CD14-positive monocyte (primary cell): Measurements from ENCODE around the gene LIM2. TPM values are rescaled to one million over a fixed set of nuclear protein-coding genes. Genes with fewer than 3 reads are reported as not detected.

Source experiments
- DNase-seq, 3 donors: peaks; one replicate each; pipeline ENCODE4 v3.0.0-alpha.2; 2011 to 2022
- H2AFZ ChIP-seq: 2 replicates; pipeline ENCODE4 v1.6.0; 2012; ENCODE audit warnings: mild to moderate bottlenecking, low read depth, low read length, inconsistent platforms; ENCODE audit not compliant: insufficient read depth, poor library complexity, severe bottlenecking
- H3K27ac ChIP-seq, 2 donors: 1 replicate in 1 of 2; 2 replicates in 1 of 2; pipeline ENCODE4 v1.5.1; 2012 to 2013; ENCODE audit warnings: low read length in 2 of 2, control low read depth in 1 of 2, inconsistent platforms in 1 of 2, low read depth in 1 of 2, mild to moderate bottlenecking in 1 of 2
- H3K27me3 ChIP-seq, 2 donors: one replicate each; pipeline versions ENCODE4 v1.6.0 to v1.6.1; 2011 to 2013; ENCODE audit warnings: low read length in 2 of 2; ENCODE audit not compliant: control insufficient read depth in 2 of 2, insufficient read depth in 2 of 2
- H3K36me3 ChIP-seq, 2 donors: replicated peaks in 1 of 2; 1 replicate in 1 of 2; 2 replicates in 1 of 2; pipeline versions ENCODE4 v1.5.1 to v1.6.1; 2012 to 2013; ENCODE audit warnings: low read length in 2 of 2, control low read depth in 1 of 2, inconsistent platforms in 1 of 2, mild to moderate bottlenecking in 1 of 2; ENCODE audit not compliant: insufficient read depth in 2 of 2, control insufficient read depth in 1 of 2
- H3K4me1 ChIP-seq, 2 donors: 1 replicate in 1 of 2; 2 replicates in 1 of 2; pipeline versions ENCODE4 v1.5.1 to v1.6.1; 2012 to 2013; ENCODE audit warnings: low read length in 2 of 2, control low read depth in 1 of 2, inconsistent platforms in 1 of 2, mild to moderate bottlenecking in 1 of 2, moderate library complexity in 1 of 2; ENCODE audit not compliant: insufficient read depth in 2 of 2, control insufficient read depth in 1 of 2
- H3K4me2 ChIP-seq: replicated peaks from 2 replicates; pipeline ENCODE3; 2012; ENCODE audit warnings: low read length, moderate library complexity, mild to moderate bottlenecking; ENCODE audit not compliant: poor library complexity, severe bottlenecking; ENCODE audit errors: extremely low read depth
- H3K4me3 ChIP-seq, 3 experiments: fragments of 200-600 bp in 1 of 3; sonication (generic) in 1 of 3; replicated peaks in 1 of 3; 1 replicate in 2 of 3; 2 replicates in 1 of 3; pipeline ENCODE4 v1.5.1; 2011 to 2013; ENCODE audit warnings: low read length in 3 of 3, mild to moderate bottlenecking in 3 of 3, control low read depth in 2 of 3, low read depth in 2 of 3, inconsistent platforms in 1 of 3, moderate library complexity in 1 of 3
- H3K79me2 ChIP-seq: 2 replicates; pipeline ENCODE4 v1.6.0; 2012; ENCODE audit warnings: mild to moderate bottlenecking, control low read depth, inconsistent platforms, low read length, moderate library complexity; ENCODE audit not compliant: insufficient read depth
- H3K9ac ChIP-seq: 2 replicates; pipeline ENCODE4 v1.6.0; 2017; ENCODE audit warnings: low read length, mild to moderate bottlenecking; ENCODE audit not compliant: insufficient read depth, poor library complexity, severe bottlenecking
- H3K9me3 ChIP-seq, 2 donors: replicated peaks in 1 of 2; 1 replicate in 1 of 2; 2 replicates in 1 of 2; pipeline versions ENCODE4 v1.5.1 to v1.6.1; 2012 to 2013; ENCODE audit warnings: low read length in 2 of 2, control low read depth in 1 of 2; ENCODE audit not compliant: control insufficient read depth in 1 of 2, insufficient read depth in 1 of 2
- H4K20me1 ChIP-seq: 2 replicates; pipeline ENCODE4 v1.6.0; 2012; ENCODE audit warnings: mild to moderate bottlenecking, low read length, control low read depth, moderate library complexity; ENCODE audit not compliant: insufficient read depth
- H3K27ac Mint-ChIP-seq, 7 donors: one replicate each; pipeline ENCODE4 v1.8.0; 2020; ENCODE audit warnings: mild to moderate bottlenecking in 7 of 7, mixed read lengths in 7 of 7, moderate library complexity in 6 of 7, inconsistent platforms in 2 of 7
- H3K27me3 Mint-ChIP-seq, 3 donors: one replicate each; pipeline ENCODE4 v1.8.0; 2021 to 2022; ENCODE audit warnings: low read depth in 3 of 3, mild to moderate bottlenecking in 3 of 3, mixed read lengths in 3 of 3, moderate library complexity in 3 of 3, inconsistent platforms in 1 of 3
- H3K36me3 Mint-ChIP-seq, 2 donors: one replicate each; pipeline ENCODE4 v1.8.0; 2020; ENCODE audit warnings: mixed read lengths in 2 of 2, inconsistent platforms in 1 of 2, mild to moderate bottlenecking in 1 of 2
- H3K4me1 Mint-ChIP-seq: one replicate; pipeline ENCODE4 v1.8.0; 2020; ENCODE audit warnings: mild to moderate bottlenecking, mixed read lengths
- H3K4me3 Mint-ChIP-seq, 2 donors: one replicate each; pipeline ENCODE4 v1.8.0; 2020; ENCODE audit warnings: mild to moderate bottlenecking in 2 of 2, mixed read lengths in 2 of 2, moderate library complexity in 1 of 2
- H3K9me3 Mint-ChIP-seq, 7 donors: one replicate each; pipeline ENCODE4 v1.8.0; 2020 to 2022; ENCODE audit warnings: mixed read lengths in 7 of 7, mild to moderate bottlenecking in 6 of 7, moderate library complexity in 6 of 7, inconsistent platforms in 2 of 7
- CTCF ChIP-seq: fragments of 200-600 bp; IDR thresholded peaks from one replicate; pipeline ENCODE4 v1.8.0; 2022; ENCODE audit warnings: antibody characterized with exemption, mild to moderate bottlenecking
- WGBS: methylation state at CpG from one replicate; pipeline ENCODE4 v1.1.5; 2013; ENCODE audit warnings: missing lambda C conversion rate; ENCODE audit not compliant: insufficient coverage; 5-methylcytosine and 5-hydroxymethylcytosine counted together
- intact Hi-C, 2 donors: fragments of 100-400 bp; cut with micrococcal nuclease; formaldehyde crosslinking; loops; one replicate each; pipeline versions ENCODE4 v1.15.0 to v1.15.1; 2023
- polyA plus RNA-seq, 3 donors: library from polyadenylated mRNA; depleted of rRNA in 1 of 3; unstranded in 2 of 3; stranded (reverse) in 1 of 3; fragments of 300-500 nt in 2 of 3; fragments of >200 nt in 1 of 3; fragmentation: Illumina TruSeq in 2 of 3; gene quantifications; 1 replicate in 2 of 3; 2 replicates in 1 of 3; pipeline ENCODE4 v1.2.3, GENCODE V29; 2012 to 2021

LIM2 gene
- polyA plus RNA-seq, 3 donors, result not detected

GRCh38 chr19:51430221-51430620, 42.4 kb upstream of the LIM2 start:
- H3K9me3 ChIP-seq, result no peaks in the 10 kb centered on the region
- peak overlapping the region; percentile 82 to 100 (median 97) for H3K27ac Mint-ChIP-seq
- TF ChIP-seq CTCF, result no peak
- H3K79me2 ChIP-seq, result no peaks in the 10 kb centered on the region
- intact Hi-C loops, result no loop called here
- no peaks in the 10 kb centered on the region for H4K20me1 ChIP-seq
- peak overlapping the region in 1 of 3 experiments; percentile 30 for H3K4me3 ChIP-seq
- H3K4me3 Mint-ChIP-seq, result no peak overlapping the region
- H3K9ac ChIP-seq, result no peak overlapping the region
- H3K27me3 ChIP-seq, result no peaks in the 10 kb centered on the region
- H3K9me3 Mint-ChIP-seq, result peaks cover 0 to 3% (median 0%) of the 10 kb centered on the region in 7 donors
- H3K4me1 Mint-ChIP-seq, result peaks cover 72% of the 10 kb centered on the region
- WGBS, result 0% methylated on average over 1 of the region's 3 CpGs
- H3K4me1 ChIP-seq, result peaks cover 83 to 95% of the 10 kb centered on the region in 2 donors
- no peaks in the 10 kb centered on the region for H3K36me3 ChIP-seq
- H3K27ac ChIP-seq, result peak overlapping the region; percentile 87 to 88
- no peaks in the 10 kb centered on the region for H3K36me3 Mint-ChIP-seq
- peak overlapping the region; percentile 44 for H3K4me2 ChIP-seq
- H2AFZ ChIP-seq, result no peak overlapping the region
- H3K27me3 Mint-ChIP-seq, result peaks cover 2 to 4% (median 3%) of the 10 kb centered on the region in 3 donors
- peak in 2 of 3 donors; percentile 50 to 80 for DNase-seq

GRCh38 chr19:51427201-51427600, 39.4 kb upstream of the LIM2 start:
- Histone ChIP-seq H3K27me3 (no peaks in the 10 kb centered on the region), H3K9ac (no peak overlapping the region), H3K4me2 (peak overlapping the region; percentile 0), H3K4me3 (no peak overlapping the region), H4K20me1 (no peaks in the 10 kb centered on the region), H3K36me3 (no peaks in the 10 kb centered on the region), H3K9me3 (no peaks in the 10 kb centered on the region), H3K4me1 (peaks cover 55 to 65% of the 10 kb centered on the region in 2 donors), H3K27ac (peak overlapping the region in 1 of 2 donors; percentile 0), H2AFZ (no peak overlapping the region), H3K79me2 (no peaks in the 10 kb centered on the region)
- Mint-ChIP-seq H3K27ac (peak overlapping the region in 6 of 7 donors; percentile 33 to 95 (median 84)), H3K9me3 (peaks cover 0 to 5% (median 0%) of the 10 kb centered on the region in 7 donors), H3K27me3 (peaks cover 2 to 9% (median 3%) of the 10 kb centered on the region in 3 donors), H3K4me3 (peak overlapping the region in 1 of 2 donors; percentile 80), H3K36me3 (no peaks in the 10 kb centered on the region), H3K4me1 (peaks cover 50% of the 10 kb centered on the region)
- intact Hi-C loops, result loop anchor here in 1 of 2 donors (10.0 kb wide), 1 partner anchor 398 kb away; no protein-coding TSS in a partner anchor
- peak; percentile 68 to 96 (median 81) for DNase-seq
- no peak for TF ChIP-seq CTCF
- 0% methylated on average over 2 of the region's 3 CpGs for WGBS
